Endometrium (tissue), 2 donors: ENCODE data around the gene MRPS26.
"Not testable (repeated sequence)": the region's sequence is repeated elsewhere in the genome, so short reads cannot be mapped to it uniquely, and the experiment has no call there.

Experiments
- FAIRE-seq: peaks from 2 replicates; lab custom pipeline; 2012; peaks lifted over from hg19 to GRCh38; lab: Jason Lieb, UNC
- donor health status: control.
- donor health status: control.

The MRPS26 gene

DNA sequence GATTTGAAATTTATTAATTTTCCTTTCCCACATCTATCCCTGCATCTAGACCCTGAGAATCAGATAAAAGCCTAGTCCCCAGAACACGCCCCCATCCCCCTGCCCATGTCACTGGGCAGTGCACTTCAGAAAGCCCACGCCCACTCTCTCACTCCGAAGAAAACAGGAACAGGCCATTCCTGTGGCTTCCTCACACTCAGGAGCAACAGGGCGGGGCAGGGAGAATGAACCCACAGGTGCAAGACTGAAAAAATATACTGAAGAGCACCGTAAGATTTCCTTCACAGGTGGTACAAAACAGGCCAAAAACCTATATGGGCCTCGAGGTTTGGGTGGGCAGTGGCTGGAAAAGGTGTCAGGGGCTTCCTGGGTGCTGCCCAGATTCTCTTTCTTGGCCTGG is 29.0 kb downstream of the MRPS26 start:
- FAIRE-seq: no peak

DNA sequence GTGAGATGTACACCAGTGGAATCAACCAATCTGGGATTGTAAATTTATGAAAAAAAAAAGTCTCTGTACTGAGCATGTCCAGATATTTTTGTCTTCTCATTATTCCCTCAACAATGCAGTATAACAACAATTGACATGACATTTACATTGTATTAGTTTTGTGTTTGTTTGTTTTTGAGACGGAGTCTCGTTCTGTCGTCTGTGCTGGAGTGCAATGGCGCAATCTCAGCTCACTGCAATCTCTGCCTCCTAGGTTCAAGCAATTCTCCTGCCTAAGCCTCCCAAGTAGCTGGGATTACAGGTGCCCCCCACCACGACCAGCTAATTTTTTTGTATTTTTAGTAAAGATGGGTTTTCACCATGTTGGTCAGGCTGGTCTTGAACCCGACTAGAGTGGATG is 29.5 kb downstream of the MRPS26 start:
- FAIRE-seq: not testable (repeated sequence)

DNA sequence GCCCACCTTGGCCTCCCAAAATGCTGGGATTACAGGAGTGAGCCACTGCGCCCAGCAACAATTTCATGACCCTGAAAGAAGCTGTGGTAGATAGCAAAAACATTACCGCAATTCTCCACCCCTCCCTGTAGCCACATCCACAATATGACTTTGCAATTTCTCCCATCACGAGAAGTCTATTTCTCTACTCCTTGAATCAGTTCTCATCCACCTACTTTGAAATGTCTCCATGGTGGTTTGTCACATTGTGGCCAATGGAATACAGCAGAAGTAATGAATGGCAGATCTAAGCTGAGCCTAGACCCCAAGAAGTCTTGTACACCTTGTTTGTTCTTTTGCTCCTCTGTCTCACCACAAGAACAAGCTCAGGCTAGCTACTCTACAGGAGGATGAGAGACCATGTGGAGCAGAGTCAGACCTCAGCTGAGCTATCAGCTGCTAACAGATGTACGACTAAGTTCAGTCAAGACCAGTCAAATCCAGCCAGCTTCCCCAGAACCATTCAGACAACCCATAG is 31.8 kb downstream of the MRPS26 start:
- FAIRE-seq: no peak

DNA sequence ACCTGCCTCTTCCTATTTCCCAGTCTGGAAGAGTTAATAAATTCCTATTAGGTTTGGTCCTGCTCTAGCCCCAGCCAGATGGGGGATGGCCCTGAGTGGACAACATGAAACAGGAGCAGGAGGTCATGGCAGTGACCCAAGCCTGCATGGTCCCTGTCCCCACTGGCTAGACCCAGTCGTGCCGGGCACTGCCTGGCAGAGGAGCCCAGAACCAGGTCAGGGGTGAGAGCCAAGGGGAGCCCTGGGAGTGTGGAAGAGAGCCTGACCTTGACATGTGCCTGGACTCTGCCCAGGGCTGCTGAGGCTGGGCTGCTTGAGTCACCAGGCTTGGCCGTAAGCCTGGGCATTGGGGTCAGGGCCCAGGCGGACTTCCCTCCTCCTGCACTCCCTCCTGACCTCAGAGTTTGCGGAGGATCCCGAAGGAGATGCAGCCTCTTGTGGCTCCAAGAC is 35.1 kb downstream of the MRPS26 start:
- FAIRE-seq: no peak

DNA sequence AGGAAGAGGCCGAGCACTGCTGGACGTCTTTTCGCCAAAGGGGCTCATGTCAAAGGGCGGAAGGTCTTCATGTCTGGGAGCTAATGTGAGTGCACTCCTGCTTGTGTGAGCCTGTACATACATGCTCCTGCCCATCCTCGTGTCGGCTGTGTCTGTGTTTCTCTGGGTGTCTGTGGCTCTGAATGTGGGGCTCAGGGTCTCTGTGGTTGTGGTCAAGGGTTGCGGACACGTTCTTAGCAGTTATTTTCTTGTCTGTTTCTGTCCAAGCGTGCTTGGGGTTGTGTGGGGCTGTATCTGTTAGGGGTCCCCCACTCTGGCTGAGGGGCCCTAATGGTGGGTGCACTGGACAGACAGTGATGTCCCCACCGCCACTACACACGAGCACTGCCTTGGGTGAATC is 35.8 kb downstream of the MRPS26 start:
- FAIRE-seq: no peak

DNA sequence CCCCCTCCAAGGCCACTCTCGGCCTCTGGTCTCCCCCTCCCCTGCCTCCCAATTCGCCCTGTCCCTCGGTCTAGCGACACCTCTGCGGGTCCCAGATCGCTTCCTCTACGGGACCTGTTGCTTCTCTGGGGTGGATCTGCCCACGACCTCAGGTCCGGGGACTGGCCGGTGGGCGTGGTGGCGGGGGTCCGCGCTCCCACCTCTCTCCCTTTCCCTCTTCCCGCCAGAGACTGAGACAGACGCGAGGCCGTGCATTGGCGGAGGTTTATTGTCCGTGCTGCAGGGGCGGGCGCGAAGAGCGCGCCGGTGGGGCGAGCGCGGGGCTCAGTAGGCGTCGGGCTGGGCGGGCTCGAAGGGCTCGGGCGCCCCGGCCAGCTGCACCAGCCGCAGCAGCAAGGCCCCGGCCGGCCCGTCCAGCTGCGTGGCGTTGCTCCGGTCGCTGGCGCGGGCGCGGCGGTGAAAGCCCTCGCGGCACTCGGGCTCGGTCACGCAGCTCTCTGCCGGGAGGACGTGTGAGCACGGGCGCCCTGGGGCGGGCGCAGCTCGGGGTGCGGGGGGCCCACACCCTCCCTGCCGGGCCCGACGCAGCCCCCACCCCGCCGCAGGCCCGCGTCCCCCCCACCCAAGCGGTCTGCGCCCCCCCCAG is 36.6 kb downstream of the MRPS26 start:
- FAIRE-seq: no peak

DNA sequence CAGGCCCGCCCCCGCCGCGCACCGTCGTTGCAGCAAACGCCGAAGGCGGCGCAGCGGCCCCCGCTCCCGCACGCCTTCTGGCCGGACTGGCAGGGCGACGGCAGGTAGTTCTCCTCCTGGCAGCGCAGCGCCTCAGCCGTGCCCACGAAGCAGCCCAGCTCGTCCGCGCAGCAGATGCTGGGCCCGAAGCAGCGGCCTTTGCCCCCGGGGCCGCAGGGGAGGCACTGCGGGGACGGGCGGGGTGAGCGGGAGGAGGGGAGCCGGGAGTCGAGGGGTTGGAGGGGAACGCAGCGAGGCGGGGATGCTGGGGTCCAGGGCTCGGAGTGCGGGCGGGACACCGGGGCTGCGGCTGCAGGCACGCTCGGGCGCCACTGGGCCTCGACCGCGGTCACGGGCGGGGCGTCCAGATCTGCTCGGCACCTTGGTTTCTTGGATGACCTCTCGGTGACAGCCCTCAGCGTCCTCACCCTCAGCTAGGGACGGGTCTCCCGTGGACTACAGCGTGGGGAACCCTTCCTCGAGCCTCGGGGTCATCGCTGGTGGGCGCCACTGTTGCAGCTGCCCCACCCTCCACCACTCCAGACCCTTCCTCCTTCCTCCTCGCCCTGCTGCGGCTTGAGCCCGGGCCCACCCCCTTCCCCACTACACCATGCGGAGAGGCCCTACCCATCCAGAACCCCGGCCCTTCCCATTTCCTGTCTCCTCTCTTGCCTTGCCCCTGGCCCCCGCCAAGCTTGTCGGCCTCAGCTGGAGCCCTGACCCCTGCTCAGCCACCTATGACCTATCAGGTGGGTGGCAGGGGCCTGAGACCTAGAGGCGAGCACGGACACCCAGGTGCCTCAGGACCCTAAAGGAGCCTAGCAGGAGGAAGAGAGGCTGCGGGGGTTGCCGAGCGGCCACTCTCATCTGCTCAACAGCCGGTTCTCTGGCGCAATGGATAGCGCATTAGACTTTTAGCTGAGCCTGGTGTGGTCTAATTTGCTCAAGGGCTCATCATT is 37.4 kb downstream of the MRPS26 start:
- no peak for FAIRE-seq

DNA sequence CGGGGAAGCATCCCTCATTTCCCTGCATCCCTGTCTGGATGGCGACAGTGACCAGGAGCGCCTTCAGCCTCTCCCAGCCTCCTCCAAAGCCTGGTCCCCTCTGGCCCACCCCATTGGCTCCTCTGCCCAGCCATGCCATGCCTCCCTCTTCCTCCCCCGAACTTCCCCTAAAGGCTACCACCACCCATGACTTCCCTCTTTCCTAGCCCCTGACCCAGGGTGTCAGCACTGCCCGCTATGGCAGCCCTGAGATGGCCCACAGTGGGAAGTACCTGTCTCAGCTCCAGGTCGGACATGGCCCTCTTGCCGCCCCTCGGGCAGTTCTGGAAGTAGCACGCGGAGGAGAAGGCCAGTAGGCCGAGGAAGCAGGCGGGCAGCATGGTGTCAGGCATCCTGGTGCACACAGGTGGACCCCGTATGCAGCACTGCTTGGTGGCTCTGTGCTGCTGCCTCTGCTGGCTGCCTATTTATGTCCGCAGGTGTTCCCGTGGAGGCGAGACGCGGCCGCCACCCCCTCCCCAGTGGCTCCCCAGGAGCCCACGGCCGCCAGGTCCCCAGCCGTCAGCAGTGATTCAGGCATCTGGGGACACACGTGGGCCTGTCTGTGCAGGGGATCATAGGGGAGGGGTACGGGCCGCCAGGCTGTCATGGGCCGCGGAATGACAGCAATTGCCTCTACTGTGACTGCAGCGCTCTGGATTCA is 38.6 kb downstream of the MRPS26 start, which contains the start of gene AVP:
Gene AVP, minus strand, starts transcription at position 442 of the 703 bp plus-strand sequence. Its CDS starts 50 bp downstream, at position 392.
- no peak for FAIRE-seq

DNA sequence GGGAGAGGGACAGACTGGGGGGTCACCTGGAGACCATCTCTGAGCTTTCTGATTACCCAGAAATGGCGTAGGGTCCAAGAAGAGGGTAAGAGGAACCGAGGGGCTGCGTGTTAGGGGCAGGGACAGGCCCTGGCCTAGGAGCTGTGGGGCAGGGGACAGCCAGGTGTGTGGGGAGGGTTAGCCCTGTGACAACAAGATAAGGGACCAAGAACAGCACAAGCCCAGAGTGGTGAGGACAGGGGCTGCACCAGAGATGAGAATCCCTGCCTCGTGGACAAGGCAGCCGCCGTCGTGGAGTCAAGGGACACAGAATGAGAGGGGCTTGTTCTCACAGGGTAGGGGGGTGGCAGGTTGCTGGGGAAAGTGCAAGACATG is 39.1 kb downstream of the MRPS26 start:
- FAIRE-seq: no peak

DNA sequence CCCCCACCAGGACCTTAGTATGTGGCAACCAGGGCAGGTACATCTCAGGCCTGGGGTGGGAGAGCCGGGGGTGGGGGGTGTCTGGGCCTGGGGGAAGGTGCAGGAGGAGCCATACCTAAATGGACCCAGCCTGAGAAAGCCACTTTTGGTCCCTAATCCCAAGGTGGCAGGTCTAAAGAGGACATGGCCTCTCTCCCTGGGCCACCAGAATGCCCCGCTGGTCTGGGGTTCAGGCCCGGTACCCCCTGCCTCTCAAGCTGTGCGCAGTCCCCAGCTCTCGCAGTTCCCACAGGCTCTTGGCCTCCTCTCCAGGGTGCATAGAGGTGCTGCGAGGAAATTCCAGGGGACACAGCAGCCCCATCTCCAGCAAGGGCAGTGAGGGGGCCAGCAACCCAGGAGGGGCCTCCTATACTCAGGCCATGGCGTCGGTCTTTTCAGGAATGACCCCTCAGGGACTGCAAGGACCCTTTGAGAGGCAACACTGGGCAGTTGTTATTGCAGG is 39.8 kb downstream of the MRPS26 start:
- FAIRE-seq: no peak

DNA sequence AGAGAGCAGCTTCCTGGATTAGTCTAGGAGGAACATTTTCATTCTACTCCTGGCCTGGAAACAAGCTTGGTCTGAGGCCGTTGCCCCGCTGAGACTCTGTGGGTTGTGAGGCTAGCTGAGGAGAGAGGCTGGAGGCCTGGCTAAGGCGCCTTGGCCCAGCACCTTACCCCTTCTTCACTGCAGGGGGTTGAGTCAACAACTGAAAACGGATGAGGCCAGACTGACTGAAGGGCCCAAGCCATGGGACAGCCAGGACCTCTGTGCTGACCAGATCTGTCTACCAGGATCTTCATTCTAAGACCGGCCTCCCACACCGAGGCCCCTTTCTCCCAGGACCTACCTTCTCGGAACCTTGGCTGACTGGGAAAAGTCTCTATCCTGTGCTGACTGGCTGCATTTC is 42.2 kb downstream of the MRPS26 start:
- FAIRE-seq: no peak

DNA sequence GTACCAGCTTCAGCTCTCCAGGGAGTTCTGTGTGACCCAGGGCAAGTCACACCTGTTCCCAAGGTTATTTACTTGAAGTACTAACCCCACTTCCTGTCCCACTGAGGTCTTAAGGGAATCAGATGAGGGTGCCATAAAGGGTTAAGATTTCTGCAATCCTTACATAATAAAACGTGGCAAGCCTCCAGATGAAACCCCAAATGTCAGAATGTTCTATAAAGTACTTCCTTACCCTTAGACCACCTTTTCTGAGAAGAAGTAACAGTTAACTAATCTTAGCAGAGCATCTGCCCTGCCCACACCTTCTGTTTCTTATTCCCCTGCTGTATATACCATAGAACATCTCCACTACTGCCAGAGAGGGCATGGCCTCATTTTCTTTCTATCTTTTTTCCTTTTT is 44.7 kb downstream of the MRPS26 start:
- FAIRE-seq: no peak

DNA sequence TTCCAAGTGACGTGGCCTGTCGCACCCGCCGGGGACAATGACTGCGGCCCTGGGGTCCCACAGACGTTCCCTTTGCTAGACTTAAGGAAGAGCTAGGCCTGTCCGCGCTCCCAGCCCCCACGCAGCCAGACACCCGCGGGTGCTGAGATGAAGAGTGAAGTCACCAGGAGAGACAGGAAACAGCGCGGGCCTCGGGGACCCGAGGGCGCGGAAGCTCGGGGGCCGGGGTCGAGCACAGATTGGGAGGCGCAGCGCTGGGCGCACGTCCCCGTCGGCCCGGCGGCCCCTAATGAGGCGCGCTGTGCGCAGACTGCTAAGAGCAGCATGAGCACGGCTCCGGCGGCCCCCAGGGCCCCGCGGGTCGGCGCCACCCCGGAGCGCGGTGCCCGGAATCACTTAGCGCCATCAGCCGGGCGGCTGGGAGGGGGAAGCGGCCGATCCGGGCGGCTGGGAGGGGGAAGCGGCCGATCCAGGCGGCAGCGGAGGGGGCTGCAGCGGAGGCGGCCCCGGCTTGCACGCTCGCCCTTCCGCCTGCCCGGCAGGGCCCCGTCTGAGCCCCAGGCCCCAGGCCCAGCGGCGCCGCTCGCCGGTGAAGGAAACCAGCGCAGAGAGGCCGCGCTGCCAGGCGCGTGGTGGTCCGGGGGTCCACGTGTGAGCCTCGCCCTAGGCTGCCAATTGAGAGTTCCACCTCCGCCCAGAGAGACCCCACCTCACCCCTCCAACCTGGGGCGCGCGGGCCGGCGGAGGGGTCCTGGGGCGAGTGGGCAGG is 46.9 kb downstream of the MRPS26 start:
- FAIRE-seq: no peak

DNA sequence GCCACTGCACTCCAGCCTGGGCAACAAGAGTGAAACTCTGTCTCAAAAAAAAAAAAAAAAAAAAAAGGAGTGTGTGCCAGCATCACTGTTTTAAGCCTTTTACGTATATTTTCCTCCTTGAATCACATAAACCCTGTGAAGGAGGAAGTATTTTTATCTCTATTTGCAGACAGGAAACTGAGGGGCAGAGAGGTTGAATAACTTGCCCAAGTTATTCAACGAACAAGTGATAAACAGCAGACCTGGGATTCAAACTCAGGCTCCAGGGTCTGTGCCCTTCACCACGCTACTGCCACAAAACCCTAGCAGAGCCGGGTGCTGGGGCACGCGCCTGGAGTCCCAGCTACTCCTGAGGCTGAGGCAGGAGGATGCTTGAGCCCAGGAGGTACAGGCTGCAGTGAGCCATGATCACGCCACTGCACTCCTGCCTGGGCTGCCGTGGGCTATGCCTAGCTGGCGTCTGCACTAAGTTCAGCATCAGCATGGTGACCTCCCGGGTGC is 48.1 kb downstream of the MRPS26 start:
- no peak for FAIRE-seq

DNA sequence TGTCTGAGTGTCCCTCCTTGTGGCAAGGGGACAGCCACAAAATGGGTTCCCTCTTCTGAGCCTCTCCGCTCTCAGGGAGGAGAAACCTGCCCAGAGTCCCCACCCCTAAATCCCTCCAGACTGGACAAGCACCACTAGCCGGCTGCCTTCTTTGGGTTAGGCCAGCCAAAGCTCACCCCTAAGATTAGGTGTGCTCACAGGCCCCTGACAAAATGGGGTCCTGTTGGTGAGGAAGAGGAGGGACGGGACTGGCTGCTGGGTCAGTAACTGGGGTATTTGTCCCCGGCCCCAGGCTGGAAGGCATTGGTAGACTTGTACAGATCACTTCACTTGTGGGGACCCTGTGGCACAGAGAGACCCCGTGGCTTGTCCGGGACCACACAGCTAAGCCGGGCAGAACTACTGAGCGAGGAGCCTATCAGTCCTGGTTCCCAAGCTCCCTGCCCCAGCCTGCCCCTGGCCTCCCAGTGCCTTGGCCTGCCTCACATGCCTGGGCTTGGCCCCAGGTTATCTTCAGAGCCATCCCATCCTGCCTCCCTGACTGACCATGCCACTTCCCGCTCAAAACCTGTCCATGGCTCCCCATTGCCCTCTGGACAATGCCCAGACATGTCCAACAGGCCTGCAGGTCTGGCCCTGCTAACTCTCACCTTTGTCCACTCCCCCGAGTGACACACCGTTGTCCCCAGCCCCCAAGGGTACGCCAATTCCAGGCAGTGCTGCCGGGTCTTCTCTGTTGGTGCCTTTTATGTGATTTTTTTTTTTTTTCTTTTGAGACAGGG is 49.2 kb downstream of the MRPS26 start:
- no peak for FAIRE-seq
